C4-2B (cell line): ENCODE data around the gene MTG2.

ENCODE experiments used
- ZFX ChIP-seq: fragments of 450-650 bp; IDR thresholded peaks from 2 replicates; pipeline ENCODE4 v1.6.1; 2017
- TF ChIP-seq, protein P1 (sequence below): fragments of 450-650 bp; conservative IDR thresholded peaks from 2 replicates; pipeline ENCODE4 v1.5.1; 2017; ENCODE audit warnings: mild to moderate bottlenecking

DNA sequence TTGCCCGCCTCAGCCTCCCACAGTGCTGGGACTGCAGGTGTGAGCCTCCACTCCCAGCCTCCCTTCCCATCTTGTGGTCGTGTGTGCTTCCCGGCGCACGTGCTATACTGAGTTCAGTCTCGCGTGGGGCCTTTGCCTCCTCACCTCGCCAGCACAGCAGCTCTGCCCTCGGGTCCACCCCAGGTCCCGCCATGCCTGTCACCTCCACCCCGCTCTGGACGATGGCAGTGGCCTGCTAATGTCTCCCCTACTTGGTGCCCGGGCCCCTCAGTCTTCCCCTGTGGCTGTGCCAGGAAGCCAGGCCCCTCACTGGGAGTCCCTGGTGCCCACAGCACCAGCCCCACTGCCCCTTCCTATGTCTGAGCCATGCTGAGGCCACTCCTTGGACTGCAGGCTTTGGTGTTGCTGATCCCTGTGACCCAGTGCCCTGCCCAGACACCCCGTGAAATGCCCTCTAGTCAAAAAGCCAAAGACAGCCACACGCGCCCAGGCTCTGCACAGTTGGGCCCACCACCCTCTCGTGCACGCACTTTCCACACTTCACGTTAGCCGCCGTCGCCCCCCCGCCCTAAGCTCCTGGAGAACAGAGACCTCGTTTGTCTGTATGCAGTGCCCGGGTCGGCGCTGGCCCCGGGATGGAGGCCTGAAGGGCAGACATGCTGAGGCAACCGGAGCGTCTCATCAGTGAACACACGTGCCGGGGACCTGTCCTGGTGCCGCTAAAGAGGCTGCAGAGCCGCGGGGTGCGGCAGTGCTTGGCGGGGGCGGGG lies 23.0 kb downstream of the MTG2 start:
- TF ChIP-seq, protein P1, sequence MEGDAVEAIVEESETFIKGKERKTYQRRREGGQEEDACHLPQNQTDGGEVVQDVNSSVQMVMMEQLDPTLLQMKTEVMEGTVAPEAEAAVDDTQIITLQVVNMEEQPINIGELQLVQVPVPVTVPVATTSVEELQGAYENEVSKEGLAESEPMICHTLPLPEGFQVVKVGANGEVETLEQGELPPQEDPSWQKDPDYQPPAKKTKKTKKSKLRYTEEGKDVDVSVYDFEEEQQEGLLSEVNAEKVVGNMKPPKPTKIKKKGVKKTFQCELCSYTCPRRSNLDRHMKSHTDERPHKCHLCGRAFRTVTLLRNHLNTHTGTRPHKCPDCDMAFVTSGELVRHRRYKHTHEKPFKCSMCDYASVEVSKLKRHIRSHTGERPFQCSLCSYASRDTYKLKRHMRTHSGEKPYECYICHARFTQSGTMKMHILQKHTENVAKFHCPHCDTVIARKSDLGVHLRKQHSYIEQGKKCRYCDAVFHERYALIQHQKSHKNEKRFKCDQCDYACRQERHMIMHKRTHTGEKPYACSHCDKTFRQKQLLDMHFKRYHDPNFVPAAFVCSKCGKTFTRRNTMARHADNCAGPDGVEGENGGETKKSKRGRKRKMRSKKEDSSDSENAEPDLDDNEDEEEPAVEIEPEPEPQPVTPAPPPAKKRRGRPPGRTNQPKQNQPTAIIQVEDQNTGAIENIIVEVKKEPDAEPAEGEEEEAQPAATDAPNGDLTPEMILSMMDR: no peak
- TF ChIP-seq ZFX: no peak
